GM23338 (cell line): Measurements from ENCODE around the gene FOXR1.

Source experiments
- CREB1 ChIP-seq: fragments of 250-450 bp; sonication (Bioruptor Pico); IDR thresholded peaks from 2 replicates; pipeline ENCODE4 v1.5.0; 2020; ENCODE audit warnings: low read depth, mild to moderate bottlenecking, moderate library complexity
- CTCF ChIP-seq, 2 experiments: fragments of 200-600 bp in 1 of 2; sonication (generic) in 1 of 2; conservative IDR thresholded peaks; 2 replicates each; pipeline versions ENCODE4 v1.5.1 to v1.6.1; 2016 to 2017; ENCODE audit warnings: antibody characterized with exemption in 2 of 2, low read depth in 2 of 2, mild to moderate bottlenecking in 2 of 2, moderate library complexity in 1 of 2
- ETS1 ChIP-seq: IDR thresholded peaks from 2 replicates; pipeline ENCODE4 v1.6.1; 2016; ENCODE audit warnings: antibody characterized with exemption
- EZH2 ChIP-seq: fragments of 200-600 bp; sonication (generic); IDR thresholded peaks from one replicate; pipeline ENCODE4 v1.8.0; 2017; ENCODE audit warnings: antibody characterized with exemption, mild to moderate bottlenecking, low read depth; ENCODE audit not compliant: unreplicated experiment
- EZH2phosphoT487 ChIP-seq: fragments of 200-600 bp; sonication (generic); IDR thresholded peaks from one replicate; pipeline ENCODE4 v1.8.1; 2018; ENCODE audit warnings: antibody characterized with exemption; ENCODE audit not compliant: unreplicated experiment
- JUNB ChIP-seq: IDR thresholded peaks from one replicate; pipeline ENCODE4 v1.6.1; 2016; ENCODE audit warnings: antibody characterized with exemption; ENCODE audit not compliant: unreplicated experiment
- POLR2AphosphoS5 ChIP-seq: IDR thresholded peaks from 2 replicates; pipeline ENCODE4 v1.6.1; 2016; ENCODE audit warnings: antibody characterized with exemption, low read depth
- REST ChIP-seq: IDR thresholded peaks from one replicate; pipeline ENCODE4 v1.6.1; 2018; ENCODE audit warnings: antibody characterized with exemption; ENCODE audit not compliant: unreplicated experiment
- ZNF114 ChIP-seq: fragments of 250-450 bp; sonication (Bioruptor Pico); IDR thresholded peaks from 2 replicates; pipeline ENCODE4 v1.5.0; 2020; ENCODE audit warnings: mild to moderate bottlenecking, moderate library complexity
- ZNF331 ChIP-seq: fragments of 250-450 bp; sonication (Bioruptor Pico); IDR thresholded peaks from 2 replicates; pipeline ENCODE4 v1.5.0; 2020; ENCODE audit warnings: low read depth, mild to moderate bottlenecking, moderate library complexity
- ZNF462 ChIP-seq: fragments of 250-450 bp; sonication (Bioruptor Pico); IDR thresholded peaks from 2 replicates; pipeline ENCODE4 v1.5.0; 2020; ENCODE audit warnings: mild to moderate bottlenecking, moderate library complexity

- no peak for TF ChIP-seq CTCF (conservative IDR thresholded peaks at IDR 0.05; ENCODE audit: low read depth in 2 of 2)
- TF ChIP-seq POLR2AphosphoS5 = no peak
- TF ChIP-seq EZH2phosphoT487 = no peak
- TF ChIP-seq CREB1 (CRISPR knock-in tag) = no peak
- no peak for TF ChIP-seq JUNB
- TF ChIP-seq ZNF462 (CRISPR knock-in tag) = no peak
- no peak for TF ChIP-seq EZH2
- no peak for TF ChIP-seq REST
- no peak for TF ChIP-seq ZNF114 (CRISPR knock-in tag)
- no peak for TF ChIP-seq ETS1
- TF ChIP-seq ZNF331 (CRISPR knock-in tag) = no peak
Observed at GRCh38 chr11:119000906-119001305, 29.3 kb downstream of the FOXR1 start.
